ENCODE data around the gene MIOX.

- no peak for TF ChIP-seq CTCF (IDR thresholded peaks at IDR 0.05)
- no peak for TF ChIP-seq ZFX (IDR thresholded peaks at IDR 0.05; ENCODE audit: borderline replicate concordance)
Measured at GRCh38 chr22:50438305-50439275, 48.1 kb upstream of the MIOX start.

Measured in 22Rv1 (cell line).